Measurements from ENCODE around the gene RIPOR2. TPM values are rescaled to one million over a fixed set of nuclear protein-coding genes. Genes with fewer than 3 reads are reported as not detected.
"Not testable (repeated sequence)": the region's sequence is repeated elsewhere in the genome, so short reads cannot be mapped to it uniquely, and the experiment has no call there.

Gene RIPOR2
- total RNA-seq, 1 donor from 2014 or later: 17.0 TPM

- ATAC-seq (no peak), DNase-seq (ENCODE audit: low spot score) (no peak)
- intact Hi-C loops (cut with DNase I): no loop called here
Measured at GRCh38 chr6:24891004-24891403, 44.8 kb downstream of the RIPOR2 start.

GRCh38 chr6:24890471-24890870 lies 45.3 kb downstream of the RIPOR2 start:
- no peak for DNase-seq (ENCODE audit: low spot score)
- intact Hi-C loops (cut with DNase I): no loop called here
- ATAC-seq: no peak

- DNase-seq (ENCODE audit: low spot score) (no peak), ATAC-seq (no peak)
- intact Hi-C loops (cut with DNase I): no loop called here
Measured at GRCh38 chr6:24888715-24889370, 46.9 kb downstream of the RIPOR2 start.

GRCh38 chr6:24887545-24888140 lies 48.1 kb downstream of the RIPOR2 start:
- ATAC-seq (no peak), DNase-seq (ENCODE audit: low spot score) (no peak)
- intact Hi-C loops (cut with DNase I): no loop called here

GRCh38 chr6:24883618-24884017 lies 52.1 kb downstream of the RIPOR2 start:
- DNase-seq (ENCODE audit: low spot score) (no peak), ATAC-seq (no peak)
- intact Hi-C loops (cut with DNase I): no loop called here

GRCh38 chr6:24882835-24883555 lies 52.8 kb downstream of the RIPOR2 start:
- ATAC-seq (no peak), DNase-seq (ENCODE audit: low spot score) (no peak)
- intact Hi-C loops (cut with DNase I): no loop called here

GRCh38 chr6:24882295-24882694 lies 53.5 kb downstream of the RIPOR2 start:
- intact Hi-C loops (cut with DNase I): no loop called here

GRCh38 chr6:24881376-24881775 lies 54.4 kb downstream of the RIPOR2 start:
- DNase-seq (ENCODE audit: low spot score): no peak
- intact Hi-C loops (cut with DNase I): no loop called here
- no peak for ATAC-seq

More at GRCh38 chr6:24882295-24882694, 53.5 kb downstream of the RIPOR2 start:
- no peak for DNase-seq (ENCODE audit: low spot score)
- ATAC-seq: no peak

GRCh38 chr6:24880451-24880850 lies 55.3 kb downstream of the RIPOR2 start:
- intact Hi-C loops (cut with DNase I): no loop called here
- DNase-seq (ENCODE audit: low spot score): no peak
- ATAC-seq: no peak

GRCh38 chr6:24879351-24879750 lies 56.4 kb downstream of the RIPOR2 start:
- ATAC-seq: no peak
- DNase-seq (ENCODE audit: low spot score): no peak
- intact Hi-C loops (cut with DNase I): no loop called here

GRCh38 chr6:24877747-24878146 lies 58.0 kb downstream of the RIPOR2 start:
- ATAC-seq; DNase-seq (ENCODE audit: low spot score); intact Hi-C loops (cut with DNase I): not testable (repeated sequence)

- ATAC-seq (no peak), DNase-seq (ENCODE audit: low spot score) (no peak)
- intact Hi-C loops (cut with DNase I): no loop called here
Measured at GRCh38 chr6:24876499-24877465, 59.0 kb downstream of the RIPOR2 start.

GRCh38 chr6:24875534-24875901 lies 60.2 kb downstream of the RIPOR2 start:
- DNase-seq (ENCODE audit: low spot score): no peak
- ATAC-seq: no peak
- intact Hi-C loops (cut with DNase I): no loop called here

- intact Hi-C loops (cut with DNase I): no loop called here
Measured at GRCh38 chr6:24874776-24875533, 60.8 kb downstream of the RIPOR2 start.

GRCh38 chr6:24874128-24874527 lies 61.6 kb downstream of the RIPOR2 start:
- no peak for DNase-seq (ENCODE audit: low spot score)
- no peak for ATAC-seq
- intact Hi-C loops (cut with DNase I): no loop called here

More at GRCh38 chr6:24874776-24875533, 60.8 kb downstream of the RIPOR2 start:
- DNase-seq (ENCODE audit: low spot score) (no peak), ATAC-seq (peak; percentile 48)

- DNase-seq (ENCODE audit: low spot score) (no peak), ATAC-seq (no peak)
- intact Hi-C loops (cut with DNase I): no loop called here
Measured at GRCh38 chr6:24872779-24873178, 63.0 kb downstream of the RIPOR2 start.

GRCh38 chr6:24868765-24869164 lies 67.0 kb downstream of the RIPOR2 start:
- ATAC-seq: no peak

GRCh38 chr6:24867104-24867703 lies 68.6 kb downstream of the RIPOR2 start:
- no peak for ATAC-seq
- intact Hi-C loops (cut with DNase I): no loop called here

More at GRCh38 chr6:24868765-24869164, 67.0 kb downstream of the RIPOR2 start:
- no peak for DNase-seq (ENCODE audit: low spot score)
- intact Hi-C loops (cut with DNase I): no loop called here

More at GRCh38 chr6:24867104-24867703, 68.6 kb downstream of the RIPOR2 start:
- no peak for DNase-seq (ENCODE audit: low spot score)

Data from sciatic nerve (tissue), 2 donors.